Measurements from ENCODE around the gene CPNE5. TPM values are rescaled to one million over a fixed set of nuclear protein-coding genes. Genes with fewer than 3 reads are reported as not detected.
A peak's percentile ranks its signal among the peaks of the same experiment; 100 is the strongest.

Gene CPNE5
- total and polyA plus RNA-seq, 9 of the 15 experiments (the other 6 are each of a cell fraction or from before 2014, with no cell fraction given) = 0.14 to 1.0 (median 0.46) TPM; not detected in 2

DNA sequence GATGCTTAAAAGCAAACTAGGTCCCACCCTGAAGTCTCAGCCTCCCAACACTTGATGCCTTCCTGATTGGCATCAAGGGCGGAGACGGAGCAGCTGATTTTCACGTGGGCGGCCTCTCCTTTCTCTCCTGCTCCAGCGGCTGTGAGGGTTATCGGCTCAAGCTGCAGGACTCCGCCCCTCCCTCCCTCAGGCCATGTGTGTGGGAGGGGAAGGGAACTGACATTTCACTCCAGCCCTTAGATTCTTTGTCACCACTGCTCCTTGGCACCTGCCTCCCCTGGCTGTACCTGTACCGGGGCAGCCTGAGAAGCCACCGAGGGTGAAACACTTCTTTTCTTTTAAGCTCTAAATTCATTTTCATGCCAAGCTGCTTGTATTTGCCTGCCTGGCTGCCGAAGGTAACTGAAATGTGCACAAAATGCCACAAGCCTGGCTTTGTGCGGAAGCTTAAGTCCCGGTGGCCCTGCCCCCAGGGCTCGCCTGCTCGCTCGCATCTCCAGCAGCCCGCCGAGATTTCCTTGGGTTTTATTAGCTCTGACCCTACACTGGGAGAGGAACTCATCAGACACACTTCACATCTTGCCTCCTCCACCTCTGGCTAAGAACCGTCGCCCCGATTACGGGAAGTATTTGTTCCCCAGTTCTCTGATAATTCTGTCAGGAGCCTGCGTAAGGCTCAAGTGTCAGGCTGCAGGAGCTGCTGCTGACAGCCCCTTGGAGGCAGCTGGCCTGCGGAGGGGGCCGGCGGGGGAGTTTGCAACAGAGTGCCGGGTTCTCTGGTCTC is 9.6 kb upstream of the CPNE5 start (continued):
- TF ChIP-seq L3MBTL2 (IDR thresholded peaks at IDR 0.05) = peak; percentile 97
- no peak for TF ChIP-seq RUNX1 (IDR thresholded peaks at IDR 0.05; ENCODE audit: low read depth)
- no peak for TF ChIP-seq ARID3A (IDR thresholded peaks at IDR 0.05; ENCODE audit: borderline replicate concordance, low read depth, low read length)
- TF ChIP-seq SFPQ (IDR thresholded peaks at IDR 0.05; ENCODE audit: low read depth, low read length) = no peak
- no peak for TF ChIP-seq TAF9B (IDR thresholded peaks at IDR 0.05; ENCODE audit: partially characterized antibody)
- TF ChIP-seq ZNF699 (CRISPR knock-in tag; IDR thresholded peaks at IDR 0.05; ENCODE audit: insufficient replicate concordance) = no peak
- no peak for TF ChIP-seq FOXA3 (CRISPR knock-in tag; conservative IDR thresholded peaks at IDR 0.05 in 1 of 2, IDR thresholded peaks at IDR 0.05 in 1 of 2)
- no peak for TF ChIP-seq WHSC1 (IDR thresholded peaks at IDR 0.05; ENCODE audit: low read length)
- TF ChIP-seq NFYB (IDR thresholded peaks at IDR 0.05; ENCODE audit: extremely low read depth, insufficient read length) = no peak
- no peak for TF ChIP-seq RBM25 (IDR thresholded peaks at IDR 0.05; ENCODE audit: low read depth, low read length, severe bottlenecking)
- TF ChIP-seq AFF4 (CRISPR knock-in tag; IDR thresholded peaks at IDR 0.05) = no peak
- TF ChIP-seq, protein P1, sequence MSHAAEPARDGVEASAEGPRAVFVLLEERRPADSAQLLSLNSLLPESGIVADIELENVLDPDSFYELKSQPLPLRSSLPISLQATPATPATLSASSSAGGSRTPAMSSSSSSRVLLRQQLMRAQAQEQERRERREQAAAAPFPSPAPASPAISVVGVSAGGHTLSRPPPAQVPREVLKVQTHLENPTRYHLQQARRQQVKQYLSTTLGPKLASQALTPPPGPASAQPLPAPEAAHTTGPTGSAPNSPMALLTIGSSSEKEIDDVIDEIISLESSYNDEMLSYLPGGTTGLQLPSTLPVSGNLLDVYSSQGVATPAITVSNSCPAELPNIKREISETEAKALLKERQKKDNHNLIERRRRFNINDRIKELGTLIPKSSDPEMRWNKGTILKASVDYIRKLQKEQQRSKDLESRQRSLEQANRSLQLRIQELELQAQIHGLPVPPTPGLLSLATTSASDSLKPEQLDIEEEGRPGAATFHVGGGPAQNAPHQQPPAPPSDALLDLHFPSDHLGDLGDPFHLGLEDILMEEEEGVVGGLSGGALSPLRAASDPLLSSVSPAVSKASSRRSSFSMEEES (CRISPR knock-in tag; IDR thresholded peaks at IDR 0.05) = peak; percentile 58
- no peak for TF ChIP-seq ZNF354B (CRISPR knock-in tag; IDR thresholded peaks at IDR 0.05)
- TF ChIP-seq SMARCA4 (IDR thresholded peaks at IDR 0.05) = peak; percentile 78
- TF ChIP-seq MTA2 (IDR thresholded peaks at IDR 0.05; ENCODE audit: low read depth) = no peak; the same call in 1 of the 2 replicates
- TF ChIP-seq, protein P2, sequence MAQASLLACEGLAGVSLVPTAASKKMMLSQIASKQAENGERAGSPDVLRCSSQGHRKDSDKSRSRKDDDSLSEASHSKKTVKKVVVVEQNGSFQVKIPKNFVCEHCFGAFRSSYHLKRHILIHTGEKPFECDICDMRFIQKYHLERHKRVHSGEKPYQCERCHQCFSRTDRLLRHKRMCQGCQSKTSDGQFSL (CRISPR knock-in tag; IDR thresholded peaks at IDR 0.05) = peak; percentile 42; the same call in 1 of the 2 replicates
- TF ChIP-seq, protein P2 (tag; IDR thresholded peaks at IDR 0.05) = no peak; a peak in 1 of 4 replicates
